Activated CD8-positive, alpha-beta T cell treated with anti-CD3 and anti-CD28 coated beads, Interleukin-2, amount 10 ng/mL, durations not matched to agents 7 days and 5 days (primary cell): ENCODE results near the gene PHB1. TPM values are rescaled to one million over a fixed set of nuclear protein-coding genes. Genes with fewer than 3 reads are reported as not detected.
"Not testable (repeated sequence)": the region's sequence is repeated elsewhere in the genome, so short reads cannot be mapped to it uniquely, and the experiment has no call there.

Source experiments
- ATAC-seq: fragments of 150-1000 bp; cut with Tn5 transposase; one replicate; pipeline ENCODE4 v1.10.0; 2021; ENCODE audit warnings: moderate library complexity
- CTCF ChIA-PET: fragments of 350-600 bp; sonication (Branson Sonifier 250); formaldehyde crosslinking; loops from one replicate; lab custom pipeline; 2021; ENCODE audit warnings: antibody characterized with exemption; lab: Charles Lee
- POLR2A ChIA-PET: fragments of 350-600 bp; sonication (Branson Sonifier 250); formaldehyde crosslinking; loops from one replicate; lab custom pipeline; 2021; ENCODE audit warnings: antibody characterized with exemption; lab: Charles Lee
- DNase-seq: peaks from one replicate; pipeline ENCODE4 v3.0.0-alpha.2; 2020
- H3K27ac Mint-ChIP-seq: one replicate; pipeline ENCODE4 v1.8.0; 2021; ENCODE audit warnings: mild to moderate bottlenecking, mixed read lengths
- H3K27me3 Mint-ChIP-seq: one replicate; pipeline ENCODE4 v1.8.0; 2021; ENCODE audit warnings: low read depth, mixed read lengths
- H3K36me3 Mint-ChIP-seq: one replicate; pipeline ENCODE4 v1.8.0; 2021; ENCODE audit warnings: low read depth, mixed read lengths
- H3K4me1 Mint-ChIP-seq: one replicate; pipeline ENCODE4 v1.8.0; 2021; ENCODE audit warnings: low read depth, mixed read lengths
- H3K4me3 Mint-ChIP-seq: one replicate; pipeline ENCODE4 v1.8.0; 2021; ENCODE audit warnings: mild to moderate bottlenecking, mixed read lengths
- H3K9me3 Mint-ChIP-seq: one replicate; pipeline ENCODE4 v1.8.0; 2022; ENCODE audit warnings: mixed read lengths; ENCODE audit not compliant: insufficient read depth
- total RNA-seq, 2 experiments: library from RNA; stranded (reverse); gene quantifications; one replicate each; pipeline ENCODE4 v1.2.3, GENCODE V29; 2021

PHB1 gene
- total RNA-seq, 2 experiments from 2014 or later, result 181 to 183 TPM

- no peak for DNase-seq
- H3K27ac Mint-ChIP-seq, result no peak overlapping the region
- ChIA-PET POLR2A (no interaction called here), CTCF (no interaction called here)
- no peaks in the 10 kb centered on the region for H3K4me1 Mint-ChIP-seq
- H3K4me3 Mint-ChIP-seq, result no peak overlapping the region
- no peaks in the 10 kb centered on the region for H3K9me3 Mint-ChIP-seq
- no peak for ATAC-seq
- H3K27me3 Mint-ChIP-seq, result peaks cover 18% of the 10 kb centered on the region
- H3K36me3 Mint-ChIP-seq, result no peaks in the 10 kb centered on the region
Observed at GRCh38 chr17:49422714-49423113, 8.0 kb upstream of the PHB1 start.

- H3K27ac Mint-ChIP-seq, H3K36me3 Mint-ChIP-seq, POLR2A ChIA-PET, ATAC-seq, H3K9me3 Mint-ChIP-seq, DNase-seq, CTCF ChIA-PET, H3K27me3 Mint-ChIP-seq, H3K4me3 Mint-ChIP-seq: not testable (repeated sequence)
- H3K4me1 Mint-ChIP-seq, result peaks cover 11% of the 10 kb centered on the region
Observed at GRCh38 chr17:49419761-49420160, 5.1 kb upstream of the PHB1 start.

GRCh38 chr17:49418754-49419740, 4.4 kb upstream of the PHB1 start:
- H3K4me1 Mint-ChIP-seq, result peaks cover 14% of the 10 kb centered on the region
- H3K36me3 Mint-ChIP-seq, DNase-seq, H3K27me3 Mint-ChIP-seq, H3K27ac Mint-ChIP-seq, H3K4me3 Mint-ChIP-seq, H3K9me3 Mint-ChIP-seq, POLR2A ChIA-PET, ATAC-seq, CTCF ChIA-PET: not testable (repeated sequence)

GRCh38 chr17:49414271-49414621, 436 bp downstream of the PHB1 start:
- POLR2A ChIA-PET, result interaction anchor here (1.6 kb wide), 1 partner anchor 53 kb away, joined by 5 read pairs; the partner anchor contains the start of gene ZNF652

GRCh38 chr17:49409066-49409465, 5.6 kb downstream of the PHB1 start:
- no peak overlapping the region for H3K27ac Mint-ChIP-seq
- no peak for ATAC-seq
- DNase-seq, result no peak

More at GRCh38 chr17:49414271-49414621, 436 bp downstream of the PHB1 start:
- Mint-ChIP-seq H3K36me3 (peaks cover 28% of the 10 kb centered on the region), H3K9me3 (no peaks in the 10 kb centered on the region), H3K4me1 (peaks cover 26% of the 10 kb centered on the region), H3K27ac (peak overlapping the region; percentile 92), H3K27me3 (no peaks in the 10 kb centered on the region), H3K4me3 (peak overlapping the region; percentile 100)
- CTCF ChIA-PET, result interaction anchor here (1.0 to 6.5 kb wide), 10 partner anchors 8 to 294 kb away, joined by 3 to 91 read pairs (median 4); partner anchors contain the start of gene SLC35B1
- DNase-seq (no peak), ATAC-seq (peak; percentile 6)

DNA sequence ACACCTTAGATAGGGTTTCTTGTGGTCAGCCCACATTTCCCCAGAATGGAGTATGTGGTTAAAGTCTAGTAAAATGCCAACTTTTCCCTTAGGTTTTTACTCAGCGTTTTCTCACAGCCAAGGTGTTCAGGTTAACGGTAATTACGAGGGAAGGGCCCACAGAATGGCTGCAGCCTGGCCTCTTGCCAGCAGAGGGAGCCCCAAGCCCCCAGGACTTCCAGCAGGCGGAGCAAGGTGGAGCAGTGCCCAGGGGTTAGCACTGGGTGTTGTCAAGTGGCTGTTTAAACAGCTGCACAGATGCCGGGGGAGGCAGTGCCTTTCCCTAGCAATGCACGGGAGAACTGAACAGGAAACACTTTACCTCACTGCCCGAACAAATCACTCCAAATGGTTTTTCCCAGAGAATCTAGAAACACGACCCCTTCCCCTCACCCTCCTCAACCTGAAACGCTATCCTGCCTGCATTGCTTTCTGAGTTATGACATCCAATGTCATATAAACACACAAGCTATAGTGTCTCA, 6.6 kb downstream of the PHB1 start:
- Mint-ChIP-seq H3K4me3 (no peak overlapping the region), H3K27ac (peak overlapping the region; percentile 63), H3K36me3 (peaks cover 84% of the 10 kb centered on the region), H3K27me3 (no peaks in the 10 kb centered on the region), H3K4me1 (peaks cover 57% of the 10 kb centered on the region), H3K9me3 (no peaks in the 10 kb centered on the region)
- ATAC-seq (peak; percentile 95), DNase-seq (peak; percentile 90)
- ChIA-PET POLR2A (interaction anchor here (0.5 to 0.8 kb wide), 2 partner anchors 40 to 102 kb away, joined by 3 read pairs; no protein-coding TSS in a partner anchor), CTCF (interaction anchor here (0.7 to 3.7 kb wide), 39 partner anchors 8 to 516 kb away, joined by 3 to 103 read pairs (median 4); partner anchors contain the start of genes ATP5MC1, NGFR and ZNF652)

More at GRCh38 chr17:49409066-49409465, 5.6 kb downstream of the PHB1 start:
- no peak overlapping the region for H3K4me3 Mint-ChIP-seq
- no peaks in the 10 kb centered on the region for H3K27me3 Mint-ChIP-seq
- H3K4me1 Mint-ChIP-seq, result peaks cover 54% of the 10 kb centered on the region
- H3K9me3 Mint-ChIP-seq, result no peaks in the 10 kb centered on the region
- ChIA-PET POLR2A (no interaction called here), CTCF (interaction anchor here (0.9 to 6.5 kb wide), 15 partner anchors 10 to 517 kb away, joined by 3 to 103 read pairs (median 4); partner anchors contain the start of gene ATP5MC1)
- peaks cover 75% of the 10 kb centered on the region for H3K36me3 Mint-ChIP-seq

DNA sequence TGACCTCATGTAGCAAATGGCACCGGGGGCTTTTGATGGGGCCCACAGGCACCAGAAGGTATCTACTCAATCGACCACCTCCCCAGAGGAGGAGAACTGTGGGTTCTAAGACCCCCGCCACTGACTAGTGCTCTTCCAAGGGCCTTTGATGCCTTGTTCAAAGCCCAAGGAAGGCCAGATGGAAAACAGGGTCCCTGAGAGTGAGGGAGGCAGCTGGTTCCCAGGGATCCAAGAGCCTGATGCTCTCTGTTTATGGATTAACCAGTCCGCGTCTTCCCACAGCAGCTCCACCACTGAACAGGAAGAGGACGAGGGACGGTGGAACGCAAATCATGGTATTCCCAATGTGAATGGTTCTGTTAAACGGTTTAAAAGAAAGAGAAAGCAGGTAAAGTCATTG, 7.6 kb downstream of the PHB1 start:
- Mint-ChIP-seq H3K4me1 (peaks cover 65% of the 10 kb centered on the region), H3K36me3 (peaks cover 84% of the 10 kb centered on the region), H3K4me3 (no peak overlapping the region), H3K27ac (no peak overlapping the region), H3K27me3 (no peaks in the 10 kb centered on the region), H3K9me3 (no peaks in the 10 kb centered on the region)
- ChIA-PET POLR2A (no interaction called here), CTCF (interaction anchor here (0.7 to 3.7 kb wide), 27 partner anchors 8 to 302 kb away, joined by 3 to 103 read pairs (median 5); partner anchors contain the start of genes NGFR and ZNF652)
- ATAC-seq, result no peak
- DNase-seq, result no peak

- Mint-ChIP-seq H3K36me3 (peaks cover 79% of the 10 kb centered on the region), H3K4me3 (no peak overlapping the region), H3K4me1 (peaks cover 65% of the 10 kb centered on the region), H3K27ac (no peak overlapping the region), H3K9me3 (no peaks in the 10 kb centered on the region), H3K27me3 (no peaks in the 10 kb centered on the region)
- POLR2A ChIA-PET, result no interaction called here
- CTCF ChIA-PET, result interaction anchor here (0.8 to 3.7 kb wide), 14 partner anchors 8 to 303 kb away, joined by 3 to 103 read pairs (median 5); partner anchors contain the start of gene PHB1
- DNase-seq (no peak), ATAC-seq (no peak)
Observed at GRCh38 chr17:49406421-49407061, 8.1 kb downstream of the PHB1 start.

GRCh38 chr17:49404906-49405305, 9.8 kb downstream of the PHB1 start:
- CTCF ChIA-PET, result interaction anchor here (1.2 kb wide), 1 partner anchor 11 kb away, joined by 3 read pairs; no protein-coding TSS in a partner anchor

GRCh38 chr17:49404361-49404760, 10.3 kb downstream of the PHB1 start:
- Mint-ChIP-seq H3K9me3 (no peaks in the 10 kb centered on the region), H3K27me3 (no peaks in the 10 kb centered on the region), H3K4me3 (peak overlapping the region; percentile 6), H3K36me3 (peaks cover 67% of the 10 kb centered on the region), H3K27ac (peak overlapping the region; percentile 90), H3K4me1 (peaks cover 61% of the 10 kb centered on the region)
- POLR2A ChIA-PET, result no interaction called here
- peak; percentile 57 for ATAC-seq
- CTCF ChIA-PET, result no interaction called here
- peak; percentile 73 for DNase-seq

More at GRCh38 chr17:49404906-49405305, 9.8 kb downstream of the PHB1 start:
- ATAC-seq (no peak), DNase-seq (no peak)
- H3K27me3 Mint-ChIP-seq, result no peaks in the 10 kb centered on the region
- POLR2A ChIA-PET, result no interaction called here
- H3K4me3 Mint-ChIP-seq, result no peak overlapping the region
- peak overlapping the region; percentile 90 for H3K27ac Mint-ChIP-seq
- H3K36me3 Mint-ChIP-seq, result peaks cover 69% of the 10 kb centered on the region
- peaks cover 63% of the 10 kb centered on the region for H3K4me1 Mint-ChIP-seq
- no peaks in the 10 kb centered on the region for H3K9me3 Mint-ChIP-seq

- POLR2A ChIA-PET, result no interaction called here
- CTCF ChIA-PET, result no interaction called here
- DNase-seq, result no peak
- H3K27ac Mint-ChIP-seq, result peak overlapping the region; percentile 90
- no peaks in the 10 kb centered on the region for H3K27me3 Mint-ChIP-seq
- peak overlapping the region; percentile 29 for H3K4me3 Mint-ChIP-seq
- H3K36me3 Mint-ChIP-seq, result peaks cover 61% of the 10 kb centered on the region
- ATAC-seq, result peak; percentile 8
- H3K4me1 Mint-ChIP-seq, result peaks cover 54% of the 10 kb centered on the region
- no peaks in the 10 kb centered on the region for H3K9me3 Mint-ChIP-seq
Observed at GRCh38 chr17:49403514-49404289, 11.0 kb downstream of the PHB1 start.
